CD4-positive, alpha-beta T cell (primary cell): ENCODE measurements around the gene SNAP25. TPM values are rescaled to one million over a fixed set of nuclear protein-coding genes. Genes with fewer than 3 reads are reported as not detected.
A peak's percentile ranks its signal among the peaks of the same experiment; 100 is the strongest.

Source experiments
- ATAC-seq: fragments of 200-7000 bp; cut with Tn5 transposase; one replicate; pipeline ENCODE4 v1.10.0; 2022; ENCODE audit warnings: mild to moderate bottlenecking; ENCODE audit not compliant: poor library complexity
- CTCF ChIA-PET: fragments of 350-600 bp; sonication (Branson Sonifier 250); formaldehyde crosslinking; loops from one replicate; lab custom pipeline; 2021; ENCODE audit warnings: antibody characterized with exemption, inconsistent platforms; lab: Charles Lee
- POLR2A ChIA-PET: fragments of 350-600 bp; sonication (Branson Sonifier 250); formaldehyde crosslinking; loops from one replicate; lab custom pipeline; 2021; ENCODE audit warnings: antibody characterized with exemption, inconsistent platforms; lab: Charles Lee
- DNase-seq, 14 experiments: peaks; one replicate each; pipeline ENCODE4 v3.0.0-alpha.2; 2013 to 2020; ENCODE audit warnings: mixed read lengths in 2 of 14
- H3K27ac ChIP-seq, 2 donors: one replicate each; pipeline versions ENCODE4 v1.5.1 to v1.7.0; 2013; ENCODE audit warnings: low read length in 2 of 2, low read depth in 1 of 2, mild to moderate bottlenecking in 1 of 2
- H3K27me3 ChIP-seq, 2 experiments: 1 replicate in 1 of 2; 2 replicates in 1 of 2; pipeline versions ENCODE4 v1.6.1 to v1.7.0; 2013; ENCODE audit warnings: low read length in 2 of 2, control low read depth in 1 of 2, mild to moderate bottlenecking in 1 of 2, moderate library complexity in 1 of 2; ENCODE audit not compliant: insufficient read depth in 2 of 2, control insufficient read depth in 1 of 2
- H3K36me3 ChIP-seq: one replicate; pipeline ENCODE4 v1.6.1; 2013; ENCODE audit warnings: low read length, control low read depth; ENCODE audit not compliant: insufficient read depth
- H3K4me1 ChIP-seq: one replicate; pipeline ENCODE4 v1.6.1; 2013; ENCODE audit warnings: low read length, control low read depth; ENCODE audit not compliant: insufficient read depth
- H3K4me3 ChIP-seq: one replicate; pipeline ENCODE4 v1.5.1; 2013; ENCODE audit warnings: mild to moderate bottlenecking, low read length, moderate library complexity
- H3K9me3 ChIP-seq, 2 experiments: 1 replicate in 1 of 2; 2 replicates in 1 of 2; pipeline versions ENCODE4 v1.6.1 to v1.7.0; 2013; ENCODE audit warnings: low read length in 2 of 2, mild to moderate bottlenecking in 2 of 2, control low read depth in 1 of 2, moderate library complexity in 1 of 2; ENCODE audit not compliant: control insufficient read depth in 1 of 2, insufficient read depth in 1 of 2
- H3K27ac Mint-ChIP-seq: one replicate; pipeline ENCODE4 v1.8.0; 2020; ENCODE audit warnings: mixed read lengths
- H3K27me3 Mint-ChIP-seq: one replicate; pipeline ENCODE4 v1.8.0; 2021; ENCODE audit warnings: mixed read lengths
- H3K36me3 Mint-ChIP-seq: one replicate; pipeline ENCODE4 v1.8.0; 2021; ENCODE audit warnings: low read depth, mixed read lengths
- H3K4me1 Mint-ChIP-seq: one replicate; pipeline ENCODE4 v1.8.0; 2021; ENCODE audit warnings: low read depth, mixed read lengths
- H3K4me3 Mint-ChIP-seq: one replicate; pipeline ENCODE4 v1.8.0; 2020; ENCODE audit warnings: mild to moderate bottlenecking, mixed read lengths
- H3K9me3 Mint-ChIP-seq: one replicate; pipeline ENCODE4 v1.8.0; 2020; ENCODE audit warnings: mixed read lengths
- CTCF ChIP-seq: fragments of 200-600 bp; IDR thresholded peaks from one replicate; pipeline ENCODE4 v1.8.0; 2022; ENCODE audit warnings: antibody characterized with exemption, mild to moderate bottlenecking
- intact Hi-C, 2 experiments: fragments of 100-400 bp; cut with DNase I in 1 of 2; cut with micrococcal nuclease in 1 of 2; formaldehyde crosslinking; loops; one replicate each; pipeline versions ENCODE4 v1.15.1 to v1.9.0; 2023 to 2025; cut with DNase I, micrococcal nuclease
- total RNA-seq, 174 experiments: library from RNA in 2 of 174; stranded (reverse) in 2 of 174; gene quantifications; one replicate each; pipeline ENCODE4 v1.2.3 and lab custom pipeline; 2021 to 2026

The SNAP25 gene
- total RNA-seq, 2 experiments from 2014 or later = not detected

GRCh38 chr20:10350188-10350842 lies 131.7 kb downstream of the SNAP25 start:
- no peaks in the 10 kb centered on the region for H3K36me3 Mint-ChIP-seq
- Histone ChIP-seq H3K27me3 (no peaks in the 10 kb centered on the region), H3K4me3 (no peak overlapping the region), H3K36me3 (no peaks in the 10 kb centered on the region), H3K27ac (peak overlapping the region in 1 of 2 donors; percentile 9), H3K9me3 (no peaks in the 10 kb centered on the region), H3K4me1 (peaks cover 14% of the 10 kb centered on the region)
- no peak for DNase-seq
- H3K27ac Mint-ChIP-seq = peak overlapping the region; percentile 18
- H3K27me3 Mint-ChIP-seq = no peaks in the 10 kb centered on the region
- no peak for ATAC-seq
- H3K4me1 Mint-ChIP-seq = peaks cover 9% of the 10 kb centered on the region
- POLR2A ChIA-PET = interaction anchor here (1.1 kb wide), 1 partner anchor 84 kb away, joined by 4 read pairs; the partner anchor contains the start of gene MKKS
- intact Hi-C loops = no loop called here
- no peak for TF ChIP-seq CTCF
- peak overlapping the region; percentile 10 for H3K4me3 Mint-ChIP-seq
- no peaks in the 10 kb centered on the region for H3K9me3 Mint-ChIP-seq
- CTCF ChIA-PET = no interaction called here

GRCh38 chr20:10352934-10353824 lies 134.5 kb downstream of the SNAP25 start:
- no peak for TF ChIP-seq CTCF
- Mint-ChIP-seq H3K27ac (no peak overlapping the region), H3K4me3 (no peak overlapping the region), H3K36me3 (no peaks in the 10 kb centered on the region), H3K4me1 (peaks cover 9% of the 10 kb centered on the region), H3K9me3 (no peaks in the 10 kb centered on the region), H3K27me3 (peaks cover 4% of the 10 kb centered on the region)
- ChIA-PET CTCF (no interaction called here), POLR2A (no interaction called here)
- no peaks in the 10 kb centered on the region for H3K9me3 ChIP-seq
- H3K27ac ChIP-seq = no peak overlapping the region
- H3K4me3 ChIP-seq = no peak overlapping the region
- H3K27me3 ChIP-seq = no peaks in the 10 kb centered on the region
- intact Hi-C loops = no loop called here
- ATAC-seq (no peak), DNase-seq (no peak)
- no peaks in the 10 kb centered on the region for H3K36me3 ChIP-seq
- H3K4me1 ChIP-seq = peaks cover 14% of the 10 kb centered on the region

GRCh38 chr20:10356628-10357027 lies 138.0 kb downstream of the SNAP25 start:
- Histone ChIP-seq H3K27ac (no peak overlapping the region), H3K9me3 (no peaks in the 10 kb centered on the region), H3K27me3 (no peaks in the 10 kb centered on the region), H3K4me1 (no peaks in the 10 kb centered on the region), H3K36me3 (no peaks in the 10 kb centered on the region), H3K4me3 (no peak overlapping the region)
- POLR2A ChIA-PET = no interaction called here
- no peaks in the 10 kb centered on the region for H3K4me1 Mint-ChIP-seq
- H3K27ac Mint-ChIP-seq = no peak overlapping the region
- no peaks in the 10 kb centered on the region for H3K36me3 Mint-ChIP-seq
- no peak for ATAC-seq
- intact Hi-C loops = no loop called here
- H3K27me3 Mint-ChIP-seq = peaks cover 4% of the 10 kb centered on the region
- no peak for TF ChIP-seq CTCF
- H3K4me3 Mint-ChIP-seq = no peak overlapping the region
- CTCF ChIA-PET = no interaction called here
- no peaks in the 10 kb centered on the region for H3K9me3 Mint-ChIP-seq
- DNase-seq = no peak

Other genes starting within 250 kb of the SNAP25 start
- gene ANKEF1, start 183.8 kb upstream of the SNAP25 start, total RNA-seq = 1 to 10 TPM; 1.3 TPM
- under 1 TPM; 0.66 to 0.78 TPM for gene MKKS, start 215.4 kb downstream of the SNAP25 start, total RNA-seq
- 1 to 10 TPM; 1.6 to 1.8 TPM for gene SLX4IP, start 216.5 kb downstream of the SNAP25 start, total RNA-seq